ENCODE results near the gene MPC1L.
A peak's percentile ranks its signal among the peaks of the same experiment; 100 is the strongest.
"Not testable (repeated sequence)": the region's sequence is repeated elsewhere in the genome, so short reads cannot be mapped to it uniquely, and the experiment has no call there.

MPC1L gene

DNA sequence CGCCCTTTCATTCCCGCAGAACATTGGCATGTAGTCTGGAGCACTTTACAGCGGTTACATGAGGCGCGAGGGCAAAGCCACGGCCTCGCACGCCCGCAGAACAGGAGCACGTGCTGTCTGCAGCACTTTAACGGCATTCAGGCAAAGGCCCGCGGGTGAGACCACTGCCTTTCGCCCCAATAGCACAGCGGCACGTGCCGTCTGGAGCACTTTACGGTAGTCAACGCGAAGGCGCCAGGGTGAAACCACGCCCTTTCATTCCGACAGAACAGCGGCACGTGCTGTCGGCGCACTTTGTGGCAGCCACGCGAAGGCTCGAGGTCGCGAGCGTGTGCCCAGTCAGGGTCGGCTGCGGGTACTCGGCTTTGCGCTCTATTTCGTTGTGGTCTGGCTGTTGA is at the start of gene MPC1L:
TSS of gene MPC1L (plus strand) at position 290 of the 398 bp plus-strand sequence. CDS start 138 bp downstream, outside the sequence.
- DNase-seq: no peak

DNA sequence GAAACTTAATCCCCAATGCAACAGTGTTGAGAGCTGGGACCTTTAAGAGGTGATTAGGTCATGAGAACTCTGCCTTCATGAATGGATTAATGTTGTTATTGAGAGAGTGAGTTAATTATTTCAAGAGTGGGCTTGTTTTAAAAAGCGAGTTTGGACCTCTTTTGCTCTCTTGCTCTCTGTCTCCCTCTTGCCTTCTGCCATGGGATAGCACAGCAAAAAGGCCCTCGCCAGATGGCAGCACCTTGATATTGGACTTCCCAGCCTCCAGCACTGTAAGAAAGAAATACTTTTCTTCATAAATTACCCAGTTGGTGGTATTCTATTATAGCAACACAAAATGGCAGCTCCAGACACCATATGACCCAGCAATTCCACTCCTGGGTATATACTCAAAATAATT is 49.5 kb upstream of the MPC1L start:
- DNase-seq: no peak

DNA sequence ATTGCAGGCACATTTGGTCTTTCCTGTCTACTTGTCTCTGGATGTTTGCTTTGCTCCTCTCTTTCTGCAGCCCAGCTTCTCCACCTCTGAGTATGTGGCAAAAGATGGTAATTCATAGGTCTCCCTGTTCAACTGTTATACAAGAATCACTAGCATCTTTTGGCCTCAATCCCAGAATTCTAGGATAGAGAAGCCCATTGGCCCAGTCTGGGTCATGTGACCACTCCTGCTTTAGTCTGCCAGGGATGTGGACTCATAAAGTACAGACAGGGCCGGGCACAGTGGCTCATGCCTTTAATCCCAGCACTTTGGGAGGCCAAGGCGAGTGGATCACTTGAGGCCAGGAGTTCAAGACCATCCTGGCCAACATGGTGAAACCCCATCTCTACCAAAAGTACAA is 47.8 kb upstream of the MPC1L start:
- DNase-seq: not testable (repeated sequence)

DNA sequence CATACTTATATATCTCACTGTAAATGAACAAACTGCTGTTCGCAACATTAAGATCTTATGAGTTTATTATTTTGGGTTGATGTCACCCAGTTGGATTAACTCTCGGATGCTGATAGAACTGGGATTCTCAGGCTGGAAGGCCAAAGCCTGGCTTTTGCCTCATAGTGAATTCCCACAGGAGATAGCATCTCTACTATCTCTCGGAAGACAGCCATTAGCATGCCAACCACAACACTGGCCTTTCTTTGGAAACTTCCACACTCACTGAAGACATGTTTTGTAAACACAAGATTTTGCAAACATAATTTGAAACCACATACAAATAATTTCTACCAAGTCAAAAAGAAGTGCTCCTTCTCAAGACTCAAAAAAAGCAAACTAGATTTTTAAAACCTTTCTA is 46.9 kb upstream of the MPC1L start:
- DNase-seq: no peak

DNA sequence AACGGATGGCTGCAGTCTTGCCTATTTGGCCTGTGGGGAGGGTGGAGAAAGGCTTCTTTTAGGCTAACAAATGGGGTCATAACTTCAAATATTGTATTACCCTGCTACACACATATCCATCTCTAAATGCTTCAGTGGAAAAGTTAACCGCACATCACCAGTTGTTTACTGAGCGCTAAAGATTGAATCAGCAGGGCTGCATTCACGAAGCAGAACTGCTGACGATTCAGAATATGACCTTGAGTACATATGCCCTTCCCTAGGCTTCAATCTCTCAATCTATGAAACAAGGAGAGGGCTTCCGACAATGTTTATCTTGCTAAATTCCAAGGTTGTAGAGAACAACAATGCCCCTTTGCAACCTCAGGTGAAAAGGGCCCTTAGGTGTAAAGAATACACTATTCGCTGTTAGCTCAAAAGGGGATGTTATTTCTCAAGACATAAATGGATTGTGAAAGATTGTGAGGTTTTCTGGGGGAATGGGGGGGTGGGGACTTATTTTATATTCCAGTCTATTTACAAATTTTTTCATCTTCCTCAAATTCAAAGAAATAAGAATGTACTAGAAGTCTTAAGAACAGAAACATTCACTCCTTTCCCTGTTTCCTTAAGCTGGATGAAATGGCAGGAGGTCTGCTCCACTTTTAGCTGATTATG is 45.1 kb upstream of the MPC1L start:
- DNase-seq: no peak

DNA sequence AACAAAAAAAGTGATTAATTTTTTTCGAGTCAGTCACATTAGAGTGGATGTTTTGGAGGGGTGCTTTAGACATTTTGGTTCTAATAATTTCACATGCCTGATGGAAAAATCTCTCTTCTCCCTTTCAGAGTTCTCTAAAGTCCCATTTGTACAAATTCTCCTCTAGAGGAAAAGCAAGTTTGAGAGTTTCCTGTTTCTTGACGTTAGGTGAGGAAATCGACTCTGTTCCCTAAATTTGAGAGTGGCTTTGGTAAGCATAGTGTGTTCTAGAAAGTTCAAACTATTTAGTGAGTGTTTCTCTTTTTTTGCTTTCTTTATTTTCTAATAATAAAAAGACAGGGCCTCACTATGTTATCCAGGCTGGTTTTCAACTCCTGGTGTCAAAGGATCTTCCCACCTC is 44.1 kb upstream of the MPC1L start:
- no peak for DNase-seq

DNA sequence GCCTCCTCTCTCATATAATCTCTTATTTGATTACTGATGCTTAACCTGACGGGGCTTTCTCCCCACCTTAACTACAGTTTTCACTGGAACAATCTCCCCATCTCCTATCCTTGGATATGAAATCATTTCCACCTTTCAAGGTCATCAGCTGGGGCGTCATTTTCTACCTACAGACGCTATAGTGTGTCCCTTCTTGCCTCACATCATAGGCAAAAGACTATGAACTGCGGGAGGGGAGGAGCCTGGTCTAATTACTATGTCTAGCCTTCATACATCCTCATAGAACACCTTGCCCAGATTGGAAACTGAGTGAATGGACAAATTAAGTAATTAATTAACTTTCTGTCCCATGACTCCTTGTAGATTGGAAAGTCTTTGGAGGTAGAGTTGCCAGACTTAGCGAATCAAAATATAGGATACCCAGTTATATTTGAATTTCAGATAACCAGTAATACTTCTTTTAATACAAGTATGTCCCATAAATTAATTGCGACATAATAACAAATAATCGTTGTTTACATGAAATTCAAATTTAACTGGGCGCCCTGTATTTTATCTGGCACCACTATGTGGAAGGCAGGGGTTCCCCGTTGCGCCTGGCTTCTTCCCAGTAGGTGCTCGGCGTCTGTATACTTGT is 43.2 kb upstream of the MPC1L start:
- no peak for DNase-seq

DNA sequence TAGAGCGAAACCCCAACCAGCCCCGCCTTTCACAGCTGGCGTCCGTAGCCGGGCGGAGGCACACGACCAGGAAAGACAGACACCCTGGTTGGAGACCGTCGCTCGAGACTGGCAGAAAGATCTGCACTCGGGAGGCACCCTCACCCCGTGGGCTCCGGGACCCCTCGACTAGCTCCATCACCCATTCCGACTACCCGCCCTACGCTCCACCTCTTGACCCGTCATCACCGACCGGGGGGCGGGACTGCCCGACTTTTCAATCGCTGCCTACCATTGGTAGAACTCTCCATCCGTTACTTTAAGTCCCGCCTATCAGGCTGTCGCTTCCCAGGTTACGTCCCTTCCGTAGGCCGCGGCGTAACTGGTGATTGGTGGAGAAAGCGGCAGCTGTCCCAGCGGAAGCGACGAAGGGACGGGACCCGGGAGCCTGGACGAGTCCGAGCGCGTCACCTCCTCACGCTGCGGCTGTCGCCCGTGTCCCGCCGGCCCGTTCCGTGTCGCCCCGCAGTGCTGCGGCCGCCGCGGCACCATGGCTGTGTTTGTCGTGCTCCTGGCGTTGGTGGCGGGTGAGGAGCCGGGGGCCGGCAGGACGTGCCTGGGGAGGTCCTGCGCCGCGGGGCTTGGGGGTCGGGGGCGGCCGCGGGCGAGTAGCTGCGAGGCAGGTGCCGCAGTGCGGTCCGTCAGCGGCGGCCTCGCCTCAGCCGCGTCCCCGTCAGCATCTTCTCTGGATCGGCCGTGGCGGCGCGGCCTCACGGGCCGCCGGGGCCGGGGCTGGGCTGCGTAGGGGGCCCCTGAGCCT is 42.5 kb upstream of the MPC1L start, which contains the start of gene ATP6AP2:
TSS of gene ATP6AP2 (plus strand) at position 434 of the 799 bp plus-strand sequence. CDS start at position 530, 96 bp downstream.
- DNase-seq: peak; percentile 82

DNA sequence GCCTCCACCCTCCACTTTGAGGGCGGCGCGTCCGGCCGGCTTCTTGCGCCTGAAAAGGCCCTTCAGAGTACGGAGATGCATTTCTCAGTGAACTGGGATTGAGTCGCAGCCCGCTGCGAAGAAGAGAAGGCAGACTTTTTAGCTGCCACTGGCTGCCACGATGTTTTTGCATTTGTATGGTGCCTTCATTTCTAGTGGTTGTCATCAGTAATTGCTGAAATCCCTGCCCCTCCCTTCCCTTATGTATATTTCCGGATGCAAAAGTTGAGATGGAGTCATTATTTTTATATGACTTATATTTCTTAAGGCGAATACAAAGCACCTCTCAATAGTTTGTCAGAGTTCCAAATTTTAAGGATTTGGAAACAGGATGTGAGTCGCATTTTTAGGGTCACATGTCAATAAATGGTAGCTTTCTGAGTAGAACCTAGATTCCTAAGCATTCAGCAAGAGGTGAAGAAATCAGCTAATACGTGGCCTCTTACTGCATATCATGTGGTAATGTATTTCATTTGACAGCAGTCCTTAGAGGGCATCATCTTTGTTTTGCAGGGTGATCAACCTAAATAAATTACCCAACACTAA is 41.8 kb upstream of the MPC1L start:
- DNase-seq: no peak

DNA sequence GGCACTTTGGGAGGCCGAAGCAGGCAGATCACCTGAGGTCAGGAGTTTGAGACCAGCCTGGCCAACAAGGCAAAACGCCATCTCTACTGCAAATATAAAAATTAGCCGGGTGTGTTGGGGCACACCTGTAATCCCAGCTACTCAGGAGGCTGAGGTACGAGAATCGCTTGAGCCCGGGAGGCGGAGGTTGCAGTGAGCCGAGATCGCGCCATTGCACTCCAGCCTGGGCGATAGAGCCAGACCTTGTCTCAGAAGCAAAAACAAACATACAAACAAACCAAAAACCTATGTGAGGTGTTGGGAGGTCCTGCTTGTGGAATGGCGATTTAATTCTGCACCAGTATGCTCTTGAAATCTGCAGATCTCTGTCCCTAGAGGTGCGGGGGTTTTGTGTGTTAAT is 41.0 kb upstream of the MPC1L start:
- DNase-seq: not testable (repeated sequence)

DNA sequence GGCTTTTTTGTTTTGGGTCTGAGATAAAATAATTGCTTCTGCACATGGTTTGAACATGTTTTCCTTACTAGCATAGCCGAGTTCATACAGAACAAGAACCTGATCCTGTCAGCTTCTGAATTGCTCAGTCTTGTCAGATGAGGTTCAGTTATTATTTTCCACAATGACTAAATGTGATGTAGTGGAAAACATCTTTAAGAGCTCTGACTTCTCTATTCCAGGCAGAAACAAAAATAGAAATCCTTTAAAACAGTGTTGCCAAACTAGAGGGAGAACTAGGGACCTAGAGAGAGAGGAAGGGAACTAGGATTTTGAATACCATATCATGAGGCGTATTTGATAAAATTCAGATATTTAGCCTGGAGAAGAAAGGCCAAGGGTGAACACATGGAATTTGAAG is 40.4 kb upstream of the MPC1L start:
- DNase-seq: no peak

DNA sequence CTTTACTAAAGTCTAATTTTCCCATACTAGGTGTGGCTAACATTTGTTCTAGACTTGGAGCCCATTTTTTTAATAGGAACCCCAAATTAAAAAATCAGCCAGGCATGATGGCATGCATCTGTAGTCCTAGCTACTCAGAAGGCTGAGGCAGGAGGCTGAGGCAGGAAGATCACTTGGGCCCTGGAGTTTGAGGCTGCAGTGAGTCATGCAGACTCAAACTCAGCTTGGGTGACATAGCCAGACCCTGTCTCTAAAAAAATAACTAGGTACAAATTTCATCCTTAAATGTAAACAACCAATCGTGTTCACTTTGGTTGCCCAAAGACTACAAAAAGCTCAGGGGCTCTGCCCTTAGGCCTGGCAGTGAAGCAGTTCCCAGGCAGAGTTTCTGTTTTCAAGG is 35.6 kb upstream of the MPC1L start:
- not testable (repeated sequence) for DNase-seq

DNA sequence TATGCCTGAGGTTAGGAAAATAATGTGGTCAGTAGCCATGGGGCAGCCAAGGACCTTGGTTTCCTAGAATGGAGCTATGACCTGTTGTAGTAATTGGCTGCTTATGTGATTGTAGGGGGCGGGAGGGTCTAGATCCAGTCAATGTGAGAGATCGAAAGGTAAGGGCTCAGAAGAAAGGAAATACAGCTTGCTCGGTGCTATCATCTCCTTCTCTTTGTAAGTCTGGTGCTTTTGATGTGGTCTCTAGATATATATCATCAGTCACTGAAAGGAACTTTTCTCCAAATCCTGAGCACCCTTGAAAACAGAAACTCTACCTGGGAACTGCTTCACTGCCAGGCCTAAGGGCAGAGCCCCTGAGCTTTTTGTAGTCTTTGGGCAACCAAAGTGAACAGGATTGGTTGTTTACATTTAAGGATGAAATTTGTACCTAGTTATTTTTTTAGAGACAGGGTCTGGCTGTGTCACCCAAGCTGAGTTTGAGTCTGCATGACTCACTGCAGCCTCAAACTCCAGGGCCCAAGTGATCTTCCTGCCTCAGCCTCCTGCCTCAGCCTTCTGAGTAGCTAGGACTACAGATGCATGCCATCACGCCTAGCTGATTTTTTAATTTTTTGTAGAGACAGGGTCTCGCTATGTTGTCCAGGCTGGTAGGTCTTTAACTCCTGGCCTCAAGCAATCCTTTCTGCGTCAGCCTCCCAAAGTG is 33.5 kb upstream of the MPC1L start:
- not testable (repeated sequence) for DNase-seq

DNA sequence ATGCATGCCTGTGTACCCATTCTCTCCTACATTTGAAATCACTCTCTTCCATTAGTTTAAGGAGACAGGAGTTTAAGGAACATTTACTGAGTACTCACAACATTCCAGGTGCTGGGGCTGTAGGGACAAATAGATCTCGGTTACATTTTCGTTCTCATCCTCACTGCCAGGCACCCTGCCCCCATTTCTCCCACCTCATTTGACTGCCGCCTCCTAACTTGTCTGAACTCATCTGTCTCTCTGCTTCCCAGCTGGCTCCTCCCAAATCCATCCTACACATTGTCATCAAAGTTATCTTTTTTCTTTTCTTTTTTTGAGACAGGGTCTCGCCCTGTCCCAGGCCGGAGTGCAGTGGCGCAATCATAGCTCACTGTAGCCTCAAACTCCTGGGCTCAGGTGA is 19.8 kb upstream of the MPC1L start:
- no peak for DNase-seq

DNA sequence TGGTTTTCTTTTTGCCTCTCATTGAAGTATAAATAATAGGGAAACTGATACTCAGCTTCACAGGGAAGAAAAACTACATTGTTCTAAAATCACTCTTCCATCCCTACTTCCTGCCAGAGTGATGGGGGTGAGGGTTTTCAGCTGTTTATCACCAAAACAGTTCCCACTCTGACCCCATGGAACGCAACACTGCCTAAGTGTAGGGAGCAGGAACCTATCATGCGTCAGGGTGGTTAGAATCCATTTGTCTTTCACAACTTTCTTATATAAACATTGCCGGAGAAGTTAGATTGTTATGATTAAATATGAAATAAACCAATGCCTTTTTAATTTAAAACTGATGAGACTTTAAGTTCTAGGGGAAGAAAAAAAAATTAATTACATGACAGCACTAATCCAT is 15.8 kb upstream of the MPC1L start:
- DNase-seq: no peak

DNA sequence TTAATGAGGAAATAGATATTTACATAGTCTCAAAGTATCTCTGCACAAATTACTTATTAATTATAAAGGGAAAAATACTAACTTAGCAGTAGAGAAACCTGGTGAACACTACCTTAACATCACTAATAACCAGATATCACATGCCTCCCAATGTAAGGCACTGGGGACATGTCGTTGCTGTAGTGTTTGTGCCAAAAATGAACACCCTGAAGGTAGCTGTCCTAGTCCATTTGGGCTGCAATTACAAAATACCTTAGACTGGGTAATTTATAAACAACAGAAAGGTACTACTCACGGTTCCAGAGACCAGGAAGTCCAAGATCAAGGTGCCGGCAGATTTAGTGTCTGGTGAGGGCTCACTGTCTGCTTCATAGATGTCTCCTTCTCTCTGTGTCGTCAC is 10.7 kb upstream of the MPC1L start:
- DNase-seq: no peak

DNA sequence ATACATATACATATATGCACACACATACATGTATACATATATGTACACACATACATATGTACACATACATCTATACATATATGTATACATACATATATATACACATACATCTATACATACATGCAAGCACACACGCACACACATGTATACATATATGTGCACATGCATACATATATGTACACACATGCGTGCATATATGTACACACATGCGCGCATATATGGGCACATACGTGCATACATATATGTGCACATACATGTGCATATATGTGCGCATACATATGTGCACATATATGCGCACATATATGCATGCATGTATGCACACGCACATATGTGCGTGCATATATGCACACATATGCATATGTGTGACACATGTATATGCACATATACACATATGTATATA is 7.3 kb upstream of the MPC1L start:
- no peak for DNase-seq

DNA sequence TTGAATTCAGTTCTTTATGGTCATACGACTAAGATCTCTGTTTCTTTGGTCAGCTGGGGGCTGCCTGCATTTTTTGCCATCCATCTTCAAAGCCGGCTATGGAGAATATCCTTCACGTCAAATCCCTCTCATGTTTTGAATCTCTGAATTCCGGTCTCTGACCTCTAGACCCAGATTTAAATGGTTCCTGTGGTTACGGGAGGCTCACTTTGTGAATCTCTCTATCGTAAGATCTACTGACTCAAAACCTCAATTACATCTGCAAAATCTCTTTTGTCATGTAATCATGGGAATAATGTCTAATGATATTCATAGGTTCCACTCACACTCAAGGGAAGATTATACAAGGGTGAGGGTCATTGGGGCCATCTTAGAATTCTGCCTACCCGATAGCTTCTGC is 5.7 kb upstream of the MPC1L start:
- no peak for DNase-seq

DNA sequence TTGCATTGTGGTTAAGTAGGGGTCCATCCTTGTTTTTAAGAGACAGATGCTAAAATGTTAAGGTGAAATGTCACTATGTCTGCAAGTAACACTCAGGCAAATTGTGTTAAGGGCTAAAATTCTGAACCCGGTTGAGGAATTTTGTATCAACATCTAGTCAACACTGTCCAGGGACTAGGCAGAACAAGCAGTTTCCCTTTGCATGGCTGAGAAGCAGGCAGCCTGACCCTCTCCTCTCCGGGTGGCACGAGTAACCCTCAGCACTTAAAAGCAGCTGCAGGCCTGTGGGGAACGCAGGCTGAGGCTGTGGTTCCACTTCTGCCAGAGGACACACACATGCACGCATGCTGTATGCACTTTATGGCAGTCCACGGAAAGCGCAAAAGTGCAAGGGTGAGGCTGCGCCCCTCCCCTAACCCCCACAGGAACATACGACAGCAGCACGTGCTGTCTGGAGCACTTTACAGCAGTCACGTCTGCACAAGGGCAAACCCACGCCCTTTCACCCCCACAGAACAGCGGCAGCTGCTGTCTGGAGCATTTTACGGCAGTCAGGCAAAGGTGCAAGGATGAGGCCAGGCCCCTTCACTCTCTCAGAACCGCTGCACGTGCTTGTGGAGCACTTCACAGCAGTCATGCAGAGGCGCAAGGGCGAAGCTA is 619 bp upstream of the MPC1L start:
- DNase-seq: no peak

DNA sequence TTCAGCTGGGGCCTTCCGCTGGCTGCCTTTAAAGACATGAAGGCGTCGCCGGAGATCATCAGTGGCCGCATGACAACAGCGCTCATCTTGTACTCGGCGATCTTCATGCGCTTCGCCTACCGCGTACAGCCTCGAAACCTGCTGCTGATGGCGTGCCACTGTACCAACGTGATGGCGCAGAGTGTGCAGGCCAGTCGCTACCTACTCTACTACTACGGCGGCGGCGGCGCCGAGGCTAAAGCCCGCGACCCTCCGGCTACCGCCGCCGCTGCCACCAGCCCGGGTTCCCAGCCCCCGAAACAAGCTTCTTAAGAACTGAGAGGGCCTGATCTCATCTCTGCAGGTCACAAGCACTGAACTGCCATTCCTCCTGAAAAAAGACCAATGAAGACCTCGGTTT is 437 bp downstream of the MPC1L start:
- DNase-seq: no peak

DNA sequence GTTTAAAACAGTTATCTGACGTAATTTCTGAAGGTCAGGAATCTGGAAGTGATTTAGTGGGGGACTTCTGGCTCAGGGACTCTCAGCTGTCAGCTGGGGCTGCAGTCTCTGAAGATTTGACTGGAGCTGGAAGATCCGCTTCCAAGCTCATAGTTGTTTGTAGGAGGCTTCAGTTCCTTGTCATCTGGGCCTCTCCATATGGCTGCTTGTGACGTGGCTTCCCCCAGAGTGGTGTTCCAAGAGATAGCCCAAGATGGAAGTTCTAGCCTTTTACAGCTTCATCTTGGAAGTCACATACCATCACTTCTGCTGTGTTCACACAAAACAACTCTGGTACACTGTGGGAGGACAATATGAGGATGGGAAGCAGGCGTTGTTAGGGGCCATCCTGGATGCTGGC is 2.1 kb downstream of the MPC1L start:
- DNase-seq: no peak

DNA sequence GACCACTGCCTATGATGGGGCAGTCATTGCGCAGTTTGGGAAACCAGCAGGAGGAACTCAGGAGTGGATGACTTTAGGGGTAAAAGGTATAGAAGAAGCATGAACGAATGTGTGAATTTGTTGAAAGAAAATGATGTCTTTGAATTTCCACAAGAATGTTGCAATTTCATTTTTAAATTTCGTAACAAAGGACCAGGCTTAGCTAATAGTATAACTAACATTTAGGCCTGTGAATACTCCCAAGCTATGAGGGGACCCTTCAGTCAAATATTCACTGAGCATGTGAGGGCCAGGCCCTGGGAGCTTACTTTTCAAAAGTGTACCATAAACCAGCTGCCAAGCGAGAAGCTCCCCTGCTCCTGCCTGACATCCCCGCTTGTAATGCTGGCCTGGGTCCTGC is 5.3 kb downstream of the MPC1L start:
- DNase-seq: no peak

Data from SIG-M5 (cell line).